Upper lobe of left lung (tissue), 6 donors: ENCODE data around the gene SERINC2. TPM values are rescaled to one million over a fixed set of nuclear protein-coding genes. Genes with fewer than 3 reads are reported as not detected.
A peak's percentile ranks its signal among the peaks of the same experiment; 100 is the strongest.

Experiments used
- ATAC-seq, 2 donors: fragments of 200-7000 bp; cut with Tn5 transposase; one replicate each; pipeline ENCODE4 v1.9.1; 2022; ENCODE audit warnings: mild to moderate bottlenecking in 2 of 2, moderate library complexity in 2 of 2; ENCODE audit not compliant: low FRiP score in 2 of 2
- DNase-seq, 2 donors: peaks; one replicate each; pipeline ENCODE4 v3.0.0-alpha.2; 2019 to 2020
- H3K27ac ChIP-seq, 4 donors: fragments of 200-600 bp; sonication (generic); one replicate each; pipeline ENCODE4 v1.5.1; 2016 to 2019
- H3K27me3 ChIP-seq, 4 donors: fragments of 200-600 bp; sonication (generic); one replicate each; pipeline ENCODE4 v1.5.1; 2017 to 2019
- H3K36me3 ChIP-seq, 4 donors: fragments of 200-600 bp; sonication (generic); one replicate each; pipeline ENCODE4 v1.5.1; 2016 to 2019
- H3K4me1 ChIP-seq, 4 donors: fragments of 200-600 bp; sonication (generic); one replicate each; pipeline ENCODE4 v1.5.1; 2018 to 2019
- H3K4me3 ChIP-seq, 4 donors: fragments of 200-600 bp; sonication (generic); one replicate each; pipeline ENCODE4 v1.5.1; 2017 to 2019; ENCODE audit warnings: mild to moderate bottlenecking in 2 of 4, moderate library complexity in 1 of 4
- H3K9me3 ChIP-seq, 4 donors: fragments of 200-600 bp; sonication (generic); one replicate each; pipeline ENCODE4 v1.5.1; 2018 to 2019
- CTCF ChIP-seq, 6 experiments: fragments of 450-650 bp in 4 of 6; fragments of 200-600 bp in 2 of 6; sonication (generic) in 2 of 6; IDR thresholded peaks; one replicate each; pipeline ENCODE4 v1.5.1; 2016 to 2019; ENCODE audit warnings: antibody characterized with exemption in 6 of 6
- EP300 ChIP-seq, 4 donors: sonication (generic); formaldehyde crosslinking; IDR thresholded peaks; one replicate each; pipeline ENCODE4 v1.5.1; 2017; ENCODE audit warnings: antibody characterized with exemption in 4 of 4, control low read depth in 2 of 4
- POLR2A ChIP-seq, 4 donors: fragments of 450-650 bp; IDR thresholded peaks; one replicate each; pipeline ENCODE4 v1.5.1; 2016 to 2017; ENCODE audit warnings: antibody characterized with exemption in 4 of 4, mild to moderate bottlenecking in 2 of 4
- POLR2AphosphoS5 ChIP-seq, 2 donors: sonication (generic); formaldehyde crosslinking; IDR thresholded peaks; one replicate each; pipeline ENCODE4 v1.5.1; 2017; ENCODE audit warnings: antibody characterized with exemption in 2 of 2
- WGBS, 2 donors: methylation state at CpG; one replicate each; pipeline ENCODE4 v1.1.5; 2017 to 2018; 5-methylcytosine and 5-hydroxymethylcytosine counted together
- total RNA-seq, 6 donors: library from RNA; depleted of rRNA in 4 of 6; stranded (reverse); fragments of >200 nt in 4 of 6; gene quantifications; one replicate each; pipeline versions ENCODE4 v1.1.0 to v1.2.1, GENCODE V29; 2016 to 2021
- donor health status: DM: no; HTN: no; CAD: no; lungs with moderate emphysema.
- donor health status: DM: no; HTN: yes; CAD: no; lungs with severe emphysema.

SERINC2 gene
- total RNA-seq, 6 donors from 2014 or later, result 32.3 to 45.9 (median 42.1) TPM

GRCh38 chr1:31377364-31377863 is 35.6 kb upstream of the SERINC2 start:
- H3K27ac ChIP-seq, result no peak overlapping the region
- 94 to 96% methylated on average over 3 of the region's 3 CpGs for WGBS, 2 donors
- no peaks in the 10 kb centered on the region for H3K27me3 ChIP-seq
- DNase-seq (no peak), ATAC-seq (no peak)
- no peak overlapping the region for H3K4me3 ChIP-seq
- H3K9me3 ChIP-seq, result no peaks in the 10 kb centered on the region
- H3K4me1 ChIP-seq, result peaks cover 11 to 23% (median 17%) of the 10 kb centered on the region in 4 donors
- H3K36me3 ChIP-seq, result no peaks in the 10 kb centered on the region
- TF ChIP-seq CTCF (IDR thresholded peaks at IDR 0.05) (no peak), POLR2AphosphoS5 (IDR thresholded peaks at IDR 0.05) (no peak), EP300 (IDR thresholded peaks at IDR 0.05) (no peak), POLR2A (IDR thresholded peaks at IDR 0.05) (no peak)

- Histone ChIP-seq H3K36me3 (no peaks in the 10 kb centered on the region), H3K4me3 (no peak overlapping the region), H3K4me1 (peaks cover 5 to 17% (median 11%) of the 10 kb centered on the region in 4 donors), H3K9me3 (no peaks in the 10 kb centered on the region), H3K27ac (no peak overlapping the region), H3K27me3 (no peaks in the 10 kb centered on the region)
- TF ChIP-seq CTCF (IDR thresholded peaks at IDR 0.05) (no peak), EP300 (IDR thresholded peaks at IDR 0.05) (no peak), POLR2A (IDR thresholded peaks at IDR 0.05) (no peak), POLR2AphosphoS5 (IDR thresholded peaks at IDR 0.05) (no peak)
- ATAC-seq, result no peak
- DNase-seq, result no peak
Observed at GRCh38 chr1:31378001-31378400, 35.0 kb upstream of the SERINC2 start.

- no peak overlapping the region for H3K27ac ChIP-seq
- H3K27me3 ChIP-seq, result no peaks in the 10 kb centered on the region
- DNase-seq (no peak), ATAC-seq (no peak)
- H3K4me1 ChIP-seq, result no peaks in the 10 kb centered on the region
- WGBS, 2 donors, result 67 to 87% methylated on average over 1 to 3 of the region's 3 CpGs
- no peaks in the 10 kb centered on the region for H3K9me3 ChIP-seq
- TF ChIP-seq EP300 (IDR thresholded peaks at IDR 0.05) (no peak), POLR2AphosphoS5 (IDR thresholded peaks at IDR 0.05) (no peak), POLR2A (IDR thresholded peaks at IDR 0.05) (no peak), CTCF (IDR thresholded peaks at IDR 0.05) (no peak)
- H3K4me3 ChIP-seq, result no peak overlapping the region
- H3K36me3 ChIP-seq, result no peaks in the 10 kb centered on the region
Observed at GRCh38 chr1:31380181-31380580, 32.8 kb upstream of the SERINC2 start.

- no peak for ATAC-seq
- TF ChIP-seq EP300 (IDR thresholded peaks at IDR 0.05), result peak in 1 of 4 donors; percentile 6
- no peak for TF ChIP-seq CTCF (IDR thresholded peaks at IDR 0.05)
- H3K27ac ChIP-seq, result no peak overlapping the region
Observed at GRCh38 chr1:31381394-31382294, 31.4 kb upstream of the SERINC2 start.

More at GRCh38 chr1:31381394-31382294, 31.4 kb upstream of the SERINC2 start:
- no peaks in the 10 kb centered on the region for H3K9me3 ChIP-seq
- H3K4me1 ChIP-seq, result no peaks in the 10 kb centered on the region
- H3K36me3 ChIP-seq, result no peaks in the 10 kb centered on the region
- DNase-seq, result no peak
- H3K4me3 ChIP-seq, result no peak overlapping the region
- no peaks in the 10 kb centered on the region for H3K27me3 ChIP-seq
- 85 to 87% methylated on average over 6 of the region's 6 CpGs for WGBS, 2 donors
